Activated naive CD4-positive, alpha-beta T cell treated with anti-CD3 and anti-CD28 coated beads for 36 hours (primary cell): ENCODE results near the gene DCDC2B. TPM values are rescaled to one million over a fixed set of nuclear protein-coding genes. Genes with fewer than 3 reads are reported as not detected.
A peak's percentile ranks its signal among the peaks of the same experiment; 100 is the strongest.

Source experiments
- CTCF ChIA-PET: fragments of 350-600 bp; sonication (Branson Sonifier 250); formaldehyde crosslinking; loops from one replicate; lab custom pipeline; 2021; ENCODE audit warnings: antibody characterized with exemption; lab: Charles Lee
- DNase-seq: peaks from one replicate; pipeline ENCODE4 v3.0.0-alpha.2; 2020
- H3K27ac Mint-ChIP-seq: one replicate; pipeline ENCODE4 v1.8.0; 2021; ENCODE audit warnings: mild to moderate bottlenecking, mixed read lengths
- H3K27me3 Mint-ChIP-seq: one replicate; pipeline ENCODE4 v1.8.0; 2021; ENCODE audit warnings: low read depth, mixed read lengths
- H3K36me3 Mint-ChIP-seq: one replicate; pipeline ENCODE4 v1.8.0; 2021; ENCODE audit warnings: low read depth, mixed read lengths
- H3K4me1 Mint-ChIP-seq: one replicate; pipeline ENCODE4 v1.8.0; 2021; ENCODE audit warnings: low read depth, mixed read lengths
- H3K4me3 Mint-ChIP-seq: one replicate; pipeline ENCODE4 v1.8.0; 2021; ENCODE audit warnings: mild to moderate bottlenecking, moderate library complexity, mixed read lengths
- H3K9me3 Mint-ChIP-seq: one replicate; pipeline ENCODE4 v1.8.0; 2021; ENCODE audit warnings: mixed read lengths
- intact Hi-C: fragments of 100-400 bp; cut with micrococcal nuclease; formaldehyde crosslinking; loops from one replicate; pipeline ENCODE4 v1.15.1; 2023
- total RNA-seq, 2 experiments: library from RNA; stranded (reverse); gene quantifications; one replicate each; pipeline ENCODE4 v1.2.3, GENCODE V29; 2021

The DCDC2B gene
- total RNA-seq, 2 experiments from 2014 or later: not detected

GRCh38 chr1:32234792-32235191 is 25.9 kb downstream of the DCDC2B start:
- H3K4me1 Mint-ChIP-seq: no peaks in the 10 kb centered on the region
- peaks cover 8% of the 10 kb centered on the region for H3K36me3 Mint-ChIP-seq
- DNase-seq: no peak
- H3K27ac Mint-ChIP-seq: no peak overlapping the region
- no peak overlapping the region for H3K4me3 Mint-ChIP-seq
- CTCF ChIA-PET: interaction anchor here (1.1 to 2.0 kb wide), 3 partner anchors 14 to 179 kb away, joined by 3 to 4 read pairs (median 4); no protein-coding TSS in a partner anchor
- no peaks in the 10 kb centered on the region for H3K9me3 Mint-ChIP-seq
- intact Hi-C loops: no loop called here
- no peaks in the 10 kb centered on the region for H3K27me3 Mint-ChIP-seq

DNA sequence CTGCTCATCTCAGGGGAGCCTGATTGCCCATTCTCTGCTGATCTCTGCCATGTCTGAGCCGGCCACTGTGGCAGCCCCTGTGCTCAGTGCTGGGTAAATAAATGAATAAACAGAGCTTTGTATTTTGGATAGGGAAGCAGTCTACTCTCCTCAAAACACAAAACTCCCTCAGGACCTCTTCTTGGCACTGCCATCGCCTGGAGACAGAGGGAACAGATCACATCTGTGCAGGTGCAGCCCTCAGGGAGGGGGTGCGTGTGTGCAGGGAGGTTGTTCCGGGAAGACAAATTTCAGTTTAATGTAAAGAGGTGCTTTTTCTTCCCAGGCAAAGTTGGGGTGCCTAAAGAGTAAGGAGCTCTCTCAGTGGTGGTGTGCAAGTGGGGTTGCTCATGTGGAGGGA is 30.4 kb downstream of the DCDC2B start:
- Mint-ChIP-seq H3K36me3 (peaks cover 2% of the 10 kb centered on the region), H3K27ac (no peak overlapping the region), H3K9me3 (no peaks in the 10 kb centered on the region), H3K4me1 (peaks cover 23% of the 10 kb centered on the region), H3K27me3 (no peaks in the 10 kb centered on the region), H3K4me3 (peak overlapping the region; percentile 82)
- intact Hi-C loops: no loop called here
- CTCF ChIA-PET: interaction anchor here (0.6 to 2.6 kb wide), 6 partner anchors 11 to 169 kb away, joined by 3 to 26 read pairs (median 6); partner anchors contain the start of gene LCK
- no peak for DNase-seq

- Mint-ChIP-seq H3K36me3 (peaks cover under 1% of the 10 kb centered on the region), H3K9me3 (no peaks in the 10 kb centered on the region), H3K27ac (no peak overlapping the region), H3K4me1 (peaks cover 23% of the 10 kb centered on the region), H3K27me3 (no peaks in the 10 kb centered on the region), H3K4me3 (peak overlapping the region; percentile 82)
- no peak for DNase-seq
- intact Hi-C loops: loop anchor here (1.0 kb wide), 1 partner anchor 9 kb away; no protein-coding TSS in a partner anchor
- CTCF ChIA-PET: interaction anchor here (0.6 to 2.6 kb wide), 5 partner anchors 10 to 168 kb away, joined by 3 to 26 read pairs (median 9); partner anchors contain the start of gene LCK
Observed at GRCh38 chr1:32239790-32240139, 30.9 kb downstream of the DCDC2B start.

GRCh38 chr1:32240140-32240951 is 31.5 kb downstream of the DCDC2B start:
- peak; percentile 72 for DNase-seq
- Mint-ChIP-seq H3K27ac (peak overlapping the region; percentile 50), H3K4me1 (peaks cover 23% of the 10 kb centered on the region), H3K36me3 (no peaks in the 10 kb centered on the region), H3K9me3 (no peaks in the 10 kb centered on the region), H3K4me3 (peak overlapping the region; percentile 82), H3K27me3 (no peaks in the 10 kb centered on the region)
- CTCF ChIA-PET: interaction anchor here (0.7 to 2.6 kb wide), 12 partner anchors 10 to 168 kb away, joined by 3 to 26 read pairs (median 3); partner anchors contain the start of gene LCK
- intact Hi-C loops: loop anchor here (1.0 kb wide), 1 partner anchor 8 kb away; no protein-coding TSS in a partner anchor

GRCh38 chr1:32241001-32241763 is 32.3 kb downstream of the DCDC2B start:
- CTCF ChIA-PET: interaction anchor here (0.8 to 2.6 kb wide), 11 partner anchors 9 to 159 kb away, joined by 3 to 26 read pairs (median 3); partner anchors contain the start of gene LCK
- intact Hi-C loops: loop anchor here (1.0 kb wide), 1 partner anchor 19 kb away; the partner anchor contains the start of genes EIF3I and TMEM234
- Mint-ChIP-seq H3K9me3 (no peaks in the 10 kb centered on the region), H3K4me1 (peaks cover 26% of the 10 kb centered on the region), H3K27ac (peak overlapping the region; percentile 50), H3K4me3 (peak overlapping the region; percentile 82), H3K36me3 (no peaks in the 10 kb centered on the region), H3K27me3 (no peaks in the 10 kb centered on the region)
- peak; percentile 55 for DNase-seq

- no peaks in the 10 kb centered on the region for H3K27me3 Mint-ChIP-seq
- H3K27ac Mint-ChIP-seq: peak overlapping the region; percentile 28
- H3K4me1 Mint-ChIP-seq: peaks cover 35% of the 10 kb centered on the region
- DNase-seq: no peak
- intact Hi-C loops: no loop called here
- CTCF ChIA-PET: interaction anchor here (0.7 to 1.7 kb wide), 6 partner anchors 11 to 159 kb away, joined by 3 to 7 read pairs (median 4); no protein-coding TSS in a partner anchor
- H3K36me3 Mint-ChIP-seq: no peaks in the 10 kb centered on the region
- no peaks in the 10 kb centered on the region for H3K9me3 Mint-ChIP-seq
- H3K4me3 Mint-ChIP-seq: peak overlapping the region; percentile 4
Observed at GRCh38 chr1:32242341-32242851, 33.5 kb downstream of the DCDC2B start.

- Mint-ChIP-seq H3K27ac (peak within 1 kb of the TSS; percentile 91), H3K36me3 (peaks cover 6% of the 10 kb centered on the region), H3K4me1 (peaks cover 53% of the 10 kb centered on the region), H3K4me3 (peak within 1 kb of the TSS; percentile 48), H3K27me3 (no peaks in the 10 kb centered on the region), H3K9me3 (no peaks in the 10 kb centered on the region)
- CTCF ChIA-PET: interaction anchor here (0.6 to 4.7 kb wide), 5 partner anchors 8 to 31 kb away, joined by 4 to 42 read pairs (median 8); no protein-coding TSS in a partner anchor
- intact Hi-C loops: no loop called here
- no peak for DNase-seq
Observed at GRCh38 chr1:32246888-32247273, 38.0 kb downstream of the DCDC2B start, which contains the start of gene FAM167B. Gene FAM167B, plus strand, starts transcription at chr1:32247222. Its CDS starts 200 bp downstream, at chr1:32247422.

DNA sequence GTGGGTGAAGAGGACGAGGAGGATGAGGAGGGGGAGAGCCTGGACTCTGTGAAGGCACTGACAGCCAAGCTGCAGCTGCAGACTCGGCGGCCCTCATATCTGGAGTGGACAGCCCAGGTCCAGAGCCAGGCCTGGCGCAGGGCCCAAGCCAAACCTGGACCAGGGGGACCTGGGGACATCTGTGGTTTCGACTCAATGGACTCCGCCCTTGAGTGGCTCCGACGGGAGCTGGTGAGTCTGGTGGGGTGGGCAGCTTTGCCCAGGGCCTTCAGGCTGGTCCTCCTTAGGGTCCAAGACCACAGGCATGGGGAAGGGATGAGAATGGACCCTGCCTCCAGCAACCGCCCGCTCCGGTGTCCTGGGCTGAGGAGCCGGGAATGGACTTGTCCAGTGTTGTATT is 38.6 kb downstream of the DCDC2B start:
- H3K9me3 Mint-ChIP-seq: no peaks in the 10 kb centered on the region
- no peaks in the 10 kb centered on the region for H3K27me3 Mint-ChIP-seq
- DNase-seq: no peak
- peak overlapping the region; percentile 91 for H3K27ac Mint-ChIP-seq
- no peak overlapping the region for H3K4me3 Mint-ChIP-seq
- H3K4me1 Mint-ChIP-seq: peaks cover 48% of the 10 kb centered on the region
- intact Hi-C loops: no loop called here
- CTCF ChIA-PET: interaction anchor here (1.2 to 4.7 kb wide), 10 partner anchors 7 to 105 kb away, joined by 4 to 42 read pairs (median 4); no protein-coding TSS in a partner anchor
- H3K36me3 Mint-ChIP-seq: peaks cover 10% of the 10 kb centered on the region

DNA sequence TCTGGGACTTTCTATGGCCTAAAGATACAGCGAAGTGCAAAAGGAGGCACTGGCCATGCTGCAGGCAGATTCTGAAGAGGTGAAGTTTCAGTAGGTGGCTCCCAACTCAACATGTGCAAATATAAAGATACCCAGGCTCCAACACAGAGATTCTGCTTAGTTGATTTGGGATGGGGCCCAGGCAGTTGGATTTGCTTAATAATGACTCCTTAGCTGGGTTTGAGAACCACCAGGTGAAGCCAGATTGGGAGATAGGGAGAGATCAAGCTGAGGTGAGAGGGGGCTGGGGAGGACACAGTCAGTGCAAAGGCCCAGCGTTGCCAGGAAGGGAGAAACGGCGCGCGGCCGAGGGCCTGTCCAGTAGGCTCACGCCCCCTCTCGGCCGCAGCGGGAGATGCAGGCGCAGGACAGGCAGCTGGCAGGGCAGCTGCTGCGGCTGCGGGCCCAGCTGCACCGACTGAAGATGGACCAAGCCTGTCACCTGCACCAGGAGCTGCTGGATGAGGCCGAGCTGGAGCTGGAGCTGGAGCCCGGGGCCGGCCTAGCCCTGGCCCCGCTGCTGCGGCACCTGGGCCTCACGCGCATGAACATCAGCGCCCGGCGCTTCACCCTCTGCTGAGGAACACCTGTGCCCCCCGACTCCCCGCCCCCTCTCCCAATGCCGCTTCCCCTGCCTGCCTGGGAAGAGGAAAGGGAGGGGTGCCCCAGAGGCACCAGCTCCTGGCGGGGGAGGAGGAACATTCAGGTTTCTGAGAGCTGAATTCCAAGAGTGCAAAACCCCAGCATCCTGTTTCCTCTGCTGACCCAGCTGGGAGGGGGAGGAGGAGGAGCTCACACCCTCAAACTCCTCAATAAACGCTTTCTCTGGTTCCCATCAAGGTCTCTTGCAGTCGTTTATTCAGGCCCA is 39.3 kb downstream of the DCDC2B start:
- peaks cover 46% of the 10 kb centered on the region for H3K4me1 Mint-ChIP-seq
- peaks cover 17% of the 10 kb centered on the region for H3K36me3 Mint-ChIP-seq
- peak; percentile 87 for DNase-seq
- intact Hi-C loops: loop anchor here (1.0 kb wide), 1 partner anchor 8 kb away; no protein-coding TSS in a partner anchor
- no peaks in the 10 kb centered on the region for H3K27me3 Mint-ChIP-seq
- peak overlapping the region; percentile 100 for H3K27ac Mint-ChIP-seq
- peak overlapping the region; percentile 49 for H3K4me3 Mint-ChIP-seq
- CTCF ChIA-PET: interaction anchor here (0.6 to 4.7 kb wide), 30 partner anchors 8 to 224 kb away, joined by 3 to 42 read pairs (median 4); partner anchors contain the start of genes EIF3I, HDAC1 and TMEM234
- H3K9me3 Mint-ChIP-seq: no peaks in the 10 kb centered on the region

- peak overlapping the region; percentile 100 for H3K27ac Mint-ChIP-seq
- H3K4me3 Mint-ChIP-seq: peak overlapping the region; percentile 99
- H3K27me3 Mint-ChIP-seq: no peaks in the 10 kb centered on the region
- intact Hi-C loops: loop anchor here (1.0 to 10.0 kb wide), 9 partner anchors 17 to 735 kb away; partner anchors contain the start of genes EIF3I, HDAC1, MARCKSL1 and TMEM234
- peaks cover 54% of the 10 kb centered on the region for H3K4me1 Mint-ChIP-seq
- peak; percentile 93 for DNase-seq
- no peaks in the 10 kb centered on the region for H3K9me3 Mint-ChIP-seq
- H3K36me3 Mint-ChIP-seq: peaks cover 26% of the 10 kb centered on the region
- CTCF ChIA-PET: interaction anchor here (0.6 to 4.7 kb wide), 9 partner anchors 9 to 151 kb away, joined by 3 to 42 read pairs (median 6); no protein-coding TSS in a partner anchor
Observed at GRCh38 chr1:32249831-32250525, 41.1 kb downstream of the DCDC2B start.
